ENCODE data around the gene MAD1L1. TPM values are rescaled to one million over a fixed set of nuclear protein-coding genes. Genes with fewer than 3 reads are reported as not detected.
A peak's percentile ranks its signal among the peaks of the same experiment; 100 is the strongest.

Gene MAD1L1
- total RNA-seq, 1 donor from 2014 or later = 32.3 TPM

- Histone ChIP-seq H3K9me3 (ENCODE audit: insufficient read depth, low read depth, low read length) (no peaks in the 10 kb centered on the region), H4K20me1 (ENCODE audit: insufficient read depth, low read length) (no peaks in the 10 kb centered on the region), H3K9ac (ENCODE audit: low read length) (peak overlapping the region; percentile 21), H3K4me2 (ENCODE audit: low read length) (peak overlapping the region; percentile 32), H2AFZ (ENCODE audit: low read depth, low read length) (no peak overlapping the region), H3K4me1 (ENCODE audit: insufficient read depth, low read length) (no peaks in the 10 kb centered on the region), H3K36me3 (ENCODE audit: insufficient read depth, low read length) (no peaks in the 10 kb centered on the region), H3K79me2 (ENCODE audit: insufficient read depth, low read length) (no peaks in the 10 kb centered on the region), H3K27ac (ENCODE audit: low read depth, low read length) (no peak overlapping the region), H3K4me3 (ENCODE audit: insufficient read depth, low read depth, low read length) (no peak overlapping the region), H3K27me3 (ENCODE audit: insufficient read depth, low read length) (no peaks in the 10 kb centered on the region)
- Mint-ChIP-seq H3K27me3 (ENCODE audit: low read depth, unreplicated experiment) (peaks cover 11% of the 10 kb centered on the region), H3K4me3 (ENCODE audit: unreplicated experiment) (no peak overlapping the region), H3K27ac (ENCODE audit: unreplicated experiment) (no peak overlapping the region), H3K36me3 (ENCODE audit: low read depth, unreplicated experiment) (no peaks in the 10 kb centered on the region), H3K4me1 (ENCODE audit: low read depth, unreplicated experiment) (no peaks in the 10 kb centered on the region), H3K9me3 (ENCODE audit: unreplicated experiment) (no peaks in the 10 kb centered on the region)
- no peak for FAIRE-seq
- TF ChIP-seq EZH2 (IDR thresholded peaks at IDR 0.05; ENCODE audit: insufficient read depth, low read length) = no peak
- TF ChIP-seq, protein P1, sequence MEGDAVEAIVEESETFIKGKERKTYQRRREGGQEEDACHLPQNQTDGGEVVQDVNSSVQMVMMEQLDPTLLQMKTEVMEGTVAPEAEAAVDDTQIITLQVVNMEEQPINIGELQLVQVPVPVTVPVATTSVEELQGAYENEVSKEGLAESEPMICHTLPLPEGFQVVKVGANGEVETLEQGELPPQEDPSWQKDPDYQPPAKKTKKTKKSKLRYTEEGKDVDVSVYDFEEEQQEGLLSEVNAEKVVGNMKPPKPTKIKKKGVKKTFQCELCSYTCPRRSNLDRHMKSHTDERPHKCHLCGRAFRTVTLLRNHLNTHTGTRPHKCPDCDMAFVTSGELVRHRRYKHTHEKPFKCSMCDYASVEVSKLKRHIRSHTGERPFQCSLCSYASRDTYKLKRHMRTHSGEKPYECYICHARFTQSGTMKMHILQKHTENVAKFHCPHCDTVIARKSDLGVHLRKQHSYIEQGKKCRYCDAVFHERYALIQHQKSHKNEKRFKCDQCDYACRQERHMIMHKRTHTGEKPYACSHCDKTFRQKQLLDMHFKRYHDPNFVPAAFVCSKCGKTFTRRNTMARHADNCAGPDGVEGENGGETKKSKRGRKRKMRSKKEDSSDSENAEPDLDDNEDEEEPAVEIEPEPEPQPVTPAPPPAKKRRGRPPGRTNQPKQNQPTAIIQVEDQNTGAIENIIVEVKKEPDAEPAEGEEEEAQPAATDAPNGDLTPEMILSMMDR (IDR thresholded peaks at IDR 0.05; ENCODE audit: insufficient read depth, low read depth, low read length) = no peak
- no peak for DNase-seq (ENCODE audit: low read depth)
Measured at GRCh38 chr7:1810521-1810920, 422.2 kb downstream of the MAD1L1 start.

GRCh38 chr7:1809601-1810258 lies 423.0 kb downstream of the MAD1L1 start:
- no peak overlapping the region for H3K4me3 Mint-ChIP-seq (ENCODE audit: unreplicated experiment)
- Histone ChIP-seq H3K9ac (ENCODE audit: low read length) (no peak overlapping the region), H3K79me2 (ENCODE audit: insufficient read depth, low read length) (no peaks in the 10 kb centered on the region), H3K9me3 (ENCODE audit: insufficient read depth, low read depth, low read length) (no peaks in the 10 kb centered on the region), H2AFZ (ENCODE audit: low read depth, low read length) (no peak overlapping the region), H3K4me1 (ENCODE audit: insufficient read depth, low read length) (no peaks in the 10 kb centered on the region), H3K27ac (ENCODE audit: low read depth, low read length) (no peak overlapping the region), H3K4me3 (ENCODE audit: insufficient read depth, low read depth, low read length) (no peak overlapping the region), H4K20me1 (ENCODE audit: insufficient read depth, low read length) (no peaks in the 10 kb centered on the region), H3K36me3 (ENCODE audit: insufficient read depth, low read length) (no peaks in the 10 kb centered on the region), H3K4me2 (ENCODE audit: low read length) (no peak overlapping the region), H3K27me3 (ENCODE audit: insufficient read depth, low read length) (no peaks in the 10 kb centered on the region)
- H3K36me3 Mint-ChIP-seq (ENCODE audit: low read depth, unreplicated experiment) = no peaks in the 10 kb centered on the region
- no peak overlapping the region for H3K27ac Mint-ChIP-seq (ENCODE audit: unreplicated experiment)
- H3K4me1 Mint-ChIP-seq (ENCODE audit: low read depth, unreplicated experiment) = peaks cover 2% of the 10 kb centered on the region
- peaks cover 11% of the 10 kb centered on the region for H3K27me3 Mint-ChIP-seq (ENCODE audit: low read depth, unreplicated experiment)
- H3K9me3 Mint-ChIP-seq (ENCODE audit: unreplicated experiment) = no peaks in the 10 kb centered on the region
- no peak for TF ChIP-seq EZH2 (IDR thresholded peaks at IDR 0.05; ENCODE audit: insufficient read depth, low read length)
- TF ChIP-seq, protein P1 (IDR thresholded peaks at IDR 0.05; ENCODE audit: insufficient read depth, low read depth, low read length) = no peak
- DNase-seq (ENCODE audit: low read depth) (no peak), FAIRE-seq (no peak)

DNA sequence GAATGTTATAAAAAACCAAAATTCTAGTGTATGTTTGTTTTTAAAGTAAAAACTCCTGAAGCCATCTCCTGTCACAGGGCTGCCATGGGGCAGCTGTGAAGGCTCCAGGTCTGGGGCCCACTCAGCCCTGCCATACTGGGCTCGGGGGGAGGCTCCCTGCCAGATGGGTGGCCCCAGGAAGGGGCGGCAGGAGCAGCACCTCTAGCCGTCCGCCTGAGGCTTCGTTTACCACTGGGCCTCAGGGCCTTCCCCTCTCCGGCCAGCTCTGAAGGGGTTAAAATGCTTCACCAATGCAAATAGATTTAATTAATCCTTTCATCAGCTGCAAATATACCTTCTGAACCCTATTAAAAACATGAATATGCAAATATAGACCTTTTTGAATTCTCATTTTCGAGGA lies 423.7 kb downstream of the MAD1L1 start:
- H3K4me3 ChIP-seq (ENCODE audit: insufficient read depth, low read depth, low read length) = no peak overlapping the region
- H3K36me3 ChIP-seq (ENCODE audit: insufficient read depth, low read length) = no peaks in the 10 kb centered on the region
- H3K4me3 Mint-ChIP-seq (ENCODE audit: unreplicated experiment) = no peak overlapping the region
- peaks cover 4% of the 10 kb centered on the region for H3K4me1 Mint-ChIP-seq (ENCODE audit: low read depth, unreplicated experiment)
- no peak overlapping the region for H3K27ac ChIP-seq (ENCODE audit: low read depth, low read length)
- H3K9ac ChIP-seq (ENCODE audit: low read length) = no peak overlapping the region
- H3K9me3 ChIP-seq (ENCODE audit: insufficient read depth, low read depth, low read length) = no peaks in the 10 kb centered on the region
- H3K4me1 ChIP-seq (ENCODE audit: insufficient read depth, low read length) = no peaks in the 10 kb centered on the region
- H3K9me3 Mint-ChIP-seq (ENCODE audit: unreplicated experiment) = no peaks in the 10 kb centered on the region
- H2AFZ ChIP-seq (ENCODE audit: low read depth, low read length) = no peak overlapping the region
- no peaks in the 10 kb centered on the region for H3K36me3 Mint-ChIP-seq (ENCODE audit: low read depth, unreplicated experiment)
- no peaks in the 10 kb centered on the region for H4K20me1 ChIP-seq (ENCODE audit: insufficient read depth, low read length)
- H3K79me2 ChIP-seq (ENCODE audit: insufficient read depth, low read length) = no peaks in the 10 kb centered on the region
- no peak for FAIRE-seq
- H3K27me3 ChIP-seq (ENCODE audit: insufficient read depth, low read length) = no peaks in the 10 kb centered on the region
- no peak overlapping the region for H3K4me2 ChIP-seq (ENCODE audit: low read length)
- no peak for DNase-seq (ENCODE audit: low read depth)
- TF ChIP-seq EZH2 (IDR thresholded peaks at IDR 0.05; ENCODE audit: insufficient read depth, low read length) = no peak
- TF ChIP-seq, protein P1 (IDR thresholded peaks at IDR 0.05; ENCODE audit: insufficient read depth, low read depth, low read length) = no peak
- H3K27me3 Mint-ChIP-seq (ENCODE audit: low read depth, unreplicated experiment) = peaks cover 11% of the 10 kb centered on the region
- H3K27ac Mint-ChIP-seq (ENCODE audit: unreplicated experiment) = no peak overlapping the region
